A549 (cell line): ENCODE measurements around the gene LNPEP. TPM values are rescaled to one million over a fixed set of nuclear protein-coding genes. Genes with fewer than 3 reads are reported as not detected.

Experiments
- ATAC-seq, 2 experiments: fragments of 200-7000 bp in 1 of 2; fragments of >200 bp in 1 of 2; cut with Nextera tagmentation in 1 of 2; cut with Tn5 transposase in 1 of 2; 3 replicates each; pipeline versions ENCODE4 v1.8.0 to v1.9.1; 2018 to 2020; ENCODE audit warnings: mild to moderate bottlenecking in 1 of 2, moderate library complexity in 1 of 2
- CTCF ChIA-PET: fragments of 300-600 bp; sonication (Branson Sonifier 250); formaldehyde crosslinking; extraction: SDS; loops from one replicate; lab custom pipeline; 2021; ENCODE audit warnings: antibody characterized with exemption, inconsistent platforms; lab: Yijun Ruan, JAX
- POLR2A ChIA-PET: fragments of 350-600 bp; formaldehyde crosslinking; extraction: SDS; loops from one replicate; lab custom pipeline; 2021; ENCODE audit warnings: antibody characterized with exemption, inconsistent platforms; lab: Yijun Ruan, JAX
- DNase-seq, 2 experiments: peaks; one replicate each; pipeline versions ENCODE4 v3.0.0 to v3.0.0-alpha.2; 2011 to 2016; ENCODE audit warnings: low read depth in 1 of 2, low spot score in 1 of 2
- FAIRE-seq: peaks from 2 replicates; lab custom pipeline; 2011; peaks lifted over from hg19 to GRCh38; lab: Jason Lieb, UNC
- H3K27ac ChIP-seq, 2 experiments: fragments of >200 bp; sonication (Bioruptor Twin); formaldehyde crosslinking; 3 replicates each; pipeline ENCODE4 v1.5.1; 2016 to 2017
- H3K4me1 ChIP-seq: fragments of >200 bp; sonication (Bioruptor Twin); formaldehyde crosslinking; 3 replicates; pipeline ENCODE4 v1.6.1; 2016
- H3K4me2 ChIP-seq: fragments of >200 bp; sonication (Bioruptor Twin); formaldehyde crosslinking; 3 replicates; pipeline ENCODE4 v1.6.1; 2016
- H3K4me3 ChIP-seq: fragments of >200 bp; sonication (Bioruptor Twin); formaldehyde crosslinking; 3 replicates; pipeline ENCODE4 v1.5.1; 2016
- H3K9me3 ChIP-seq: fragments of >200 bp; sonication (Bioruptor Twin); formaldehyde crosslinking; 3 replicates; pipeline ENCODE4 v1.6.1; 2016
- CBX2 ChIP-seq: fragments of 200-600 bp; sonication (generic); IDR thresholded peaks from 2 replicates; pipeline ENCODE4 v1.6.1; 2016; ENCODE audit warnings: low read depth, mild to moderate bottlenecking, borderline replicate concordance
- CBX8 ChIP-seq: fragments of 200-600 bp; sonication (generic); IDR thresholded peaks from 2 replicates; pipeline ENCODE4 v1.6.1; 2016
- CEBPB ChIP-seq, 2 experiments: fragments of >200 bp in 1 of 2; sonication (Bioruptor Twin) in 1 of 2; formaldehyde crosslinking in 1 of 2; IDR thresholded peaks; 2 replicates each; pipeline ENCODE4 v1.6.1; 2012 to 2016
- FOSB ChIP-seq: fragments of 250-450 bp; sonication (Bioruptor Pico); IDR thresholded peaks from 2 replicates; pipeline ENCODE4 v1.5.0; 2020; ENCODE audit warnings: mild to moderate bottlenecking, moderate library complexity
- FOXS1 ChIP-seq: fragments of 250-450 bp; sonication (Bioruptor Pico); IDR thresholded peaks from 2 replicates; pipeline ENCODE4 v1.5.0; 2020; ENCODE audit warnings: mild to moderate bottlenecking, moderate library complexity
- HDAC2 ChIP-seq: fragments of 200-600 bp; sonication (generic); IDR thresholded peaks from 2 replicates; pipeline ENCODE4 v1.6.1; 2016
- HEYL ChIP-seq: fragments of 250-450 bp; sonication (Bioruptor Pico); IDR thresholded peaks from 2 replicates; pipeline ENCODE4 v1.8.0; 2021; ENCODE audit warnings: mild to moderate bottlenecking, moderate library complexity
- KDM1A ChIP-seq: fragments of 200-600 bp; sonication (generic); IDR thresholded peaks from 2 replicates; pipeline ENCODE4 v1.6.1; 2016; ENCODE audit warnings: low read depth, mild to moderate bottlenecking
- KDM5A ChIP-seq: fragments of 200-600 bp; sonication (generic); IDR thresholded peaks from 2 replicates; pipeline ENCODE4 v1.6.1; 2016; ENCODE audit warnings: antibody characterized with exemption, mild to moderate bottlenecking
- MAFK ChIP-seq: fragments of 450-650 bp; IDR thresholded peaks from 2 replicates; pipeline ENCODE4 v1.6.1; 2014; ENCODE audit not compliant: partially characterized antibody
- MAZ ChIP-seq: fragments of 150-350 bp; IDR thresholded peaks from 2 replicates; pipeline ENCODE4 v1.6.1; 2014; ENCODE audit warnings: antibody characterized with exemption, low read depth, low read length, borderline replicate concordance
- MYC ChIP-seq: IDR thresholded peaks from 2 replicates; pipeline ENCODE4 v1.6.1; 2012; ENCODE audit warnings: mild to moderate bottlenecking, inconsistent platforms, low read length, improper control_type of control experiment, borderline replicate concordance
- NR3C1 ChIP-seq: fragments of >200 bp; sonication (Bioruptor Twin); formaldehyde crosslinking; IDR thresholded peaks from 3 replicates; pipeline ENCODE4 v1.6.1; 2017
- PHF8 ChIP-seq: fragments of 200-600 bp; sonication (generic); IDR thresholded peaks from 2 replicates; pipeline ENCODE4 v1.6.1; 2016; ENCODE audit warnings: low read depth, mild to moderate bottlenecking, antibody characterized with exemption, moderate library complexity, borderline replicate concordance
- POLR2A ChIP-seq: IDR thresholded peaks from 2 replicates; pipeline ENCODE4 v1.6.1; 2012; ENCODE audit warnings: mild to moderate bottlenecking, low read length
- RCOR1 ChIP-seq: fragments of 150-350 bp; IDR thresholded peaks from 2 replicates; pipeline ENCODE4 v1.6.1; 2014; ENCODE audit warnings: antibody characterized with exemption, low read length, low read depth
- RFX5 ChIP-seq: fragments of 450-650 bp; IDR thresholded peaks from 2 replicates; pipeline ENCODE4 v1.7.1; 2014; ENCODE audit warnings: antibody characterized with exemption, mild to moderate bottlenecking, moderate library complexity
- SMC3 ChIP-seq: fragments of >200 bp; sonication (Bioruptor Twin); formaldehyde crosslinking; IDR thresholded peaks from 3 replicates; pipeline ENCODE4 v1.6.1; 2018; ENCODE audit warnings: inconsistent platforms
- TP53 ChIP-seq: fragments of 250-450 bp; sonication (Bioruptor Pico); IDR thresholded peaks from 2 replicates; pipeline ENCODE4 v1.5.0; 2021; ENCODE audit warnings: mild to moderate bottlenecking, moderate library complexity
- ZFP36 ChIP-seq: fragments of 450-650 bp; IDR thresholded peaks from 2 replicates; pipeline ENCODE4 v1.6.1; 2014; ENCODE audit warnings: borderline replicate concordance; ENCODE audit not compliant: partially characterized antibody
- ZNF302 ChIP-seq: fragments of 250-450 bp; sonication (Bioruptor Pico); IDR thresholded peaks from 2 replicates; pipeline ENCODE4 v1.9.0; 2021; ENCODE audit warnings: inconsistent platforms, mild to moderate bottlenecking, moderate library complexity
- WGBS: methylation state at CpG from one replicate; pipeline ENCODE4 v1.1.6; 2017; ENCODE audit errors: missing lambda C conversion rate; 5-methylcytosine and 5-hydroxymethylcytosine counted together
- polyA plus RNA-seq, 4 experiments: library from polyadenylated mRNA; depleted of rRNA in 3 of 4; stranded (reverse); fragments of >200 nt; fragmentation: RNase III in 1 of 4; extraction: RNeasy Plus Mini Kit Qiagen cat#74134 plus additional on column Dnase treatment in 1 of 4; gene quantifications; 2 replicates in 3 of 4; 3 replicates in 1 of 4; pipeline ENCODE4 v1.2.3, GENCODE V29; 2011 to 2017
- TF ChIP-seq, protein P1 (sequence below): fragments of >200 bp; sonication (Bioruptor Twin); formaldehyde crosslinking; IDR thresholded peaks from 3 replicates; pipeline ENCODE4 v1.5.1; 2016
- TF ChIP-seq, protein P2 (sequence below): fragments of 200-600 bp; sonication (generic); IDR thresholded peaks from 2 replicates; pipeline ENCODE4 v1.6.1; 2016; ENCODE audit warnings: antibody characterized with exemption, mild to moderate bottlenecking, moderate library complexity
- TF ChIP-seq, protein P3 (sequence below): IDR thresholded peaks from 2 replicates; pipeline ENCODE4 v1.6.1; 2012

LNPEP gene
- polyA plus RNA-seq, 2 of the 4 experiments (the other 2 are of a cell fraction): 5.9 to 19.7 TPM

DNA sequence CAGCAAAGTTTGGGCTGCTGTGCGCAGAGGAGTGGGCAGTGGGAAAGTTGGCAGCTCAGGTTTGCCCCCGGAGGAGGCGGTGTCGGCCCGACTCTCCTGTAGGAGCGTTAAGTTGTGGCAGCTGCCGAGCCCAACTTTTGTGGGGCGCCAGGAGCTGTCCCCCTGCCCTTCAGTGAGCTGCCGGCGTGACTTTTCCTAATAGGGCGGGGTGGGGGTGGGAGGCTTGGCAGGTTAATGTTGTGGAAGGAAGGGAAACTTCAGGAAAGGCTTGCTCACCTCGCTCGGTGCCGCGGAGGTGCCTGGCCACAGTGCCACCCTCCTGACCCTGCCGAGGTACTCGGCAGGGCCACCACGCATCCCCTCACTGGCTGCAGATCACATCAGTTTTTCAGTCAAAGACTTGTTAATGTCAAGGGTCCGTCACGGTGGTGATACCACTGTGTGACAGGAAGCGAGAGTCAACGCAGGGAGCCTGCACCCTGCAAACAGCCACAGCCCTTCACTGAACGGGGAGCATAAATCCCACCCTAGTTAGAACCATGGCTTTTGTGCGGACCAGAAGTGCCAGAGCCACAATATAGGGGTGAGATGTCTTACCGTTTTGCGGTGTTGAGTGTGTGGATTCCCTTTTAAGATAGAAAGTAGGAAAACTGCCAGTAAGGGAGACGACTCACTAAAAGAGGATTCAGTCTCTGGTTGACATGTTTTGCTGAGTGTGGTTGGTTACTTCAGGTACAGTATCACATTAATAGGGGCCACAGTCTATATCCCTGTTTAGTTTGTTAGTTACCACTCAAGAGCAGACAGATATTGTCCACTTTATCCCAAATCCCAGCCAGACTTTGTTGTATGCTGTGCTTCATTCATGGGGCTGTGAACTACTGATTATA is 796 bp downstream of the LNPEP start:
- CTCF ChIA-PET: interaction anchor here (0.9 to 1.1 kb wide), 3 partner anchors 35 to 70 kb away, joined by 3 to 4 read pairs (median 3); no protein-coding TSS in a partner anchor
- Histone ChIP-seq H3K4me1 (peaks cover 25% of the 10 kb centered on the region), H3K27ac (peak overlapping the region; percentile 97), H3K9me3 (no peaks in the 10 kb centered on the region), H3K4me2 (peak overlapping the region; percentile 96), H3K4me3 (peak overlapping the region; percentile 94)
- ATAC-seq (peak; percentile 35 to 36), FAIRE-seq (no peak), DNase-seq (peak; percentile 21 to 28)
- POLR2A ChIA-PET: interaction anchor here (0.9 to 1.5 kb wide), 8 partner anchors 11 to 274 kb away, joined by 3 to 10 read pairs (median 4); partner anchors contain the start of genes ERAP1, ERAP2 and RIOK2
- 2% methylated on average over 19 of the region's 27 CpGs for WGBS
- TF ChIP-seq MAFK (peak; percentile 42), KDM1A (no peak), POLR2A (no peak), KDM5A (0 out of 2 replicates have a peak, but pooled peaks have one; percentile 3)

DNA sequence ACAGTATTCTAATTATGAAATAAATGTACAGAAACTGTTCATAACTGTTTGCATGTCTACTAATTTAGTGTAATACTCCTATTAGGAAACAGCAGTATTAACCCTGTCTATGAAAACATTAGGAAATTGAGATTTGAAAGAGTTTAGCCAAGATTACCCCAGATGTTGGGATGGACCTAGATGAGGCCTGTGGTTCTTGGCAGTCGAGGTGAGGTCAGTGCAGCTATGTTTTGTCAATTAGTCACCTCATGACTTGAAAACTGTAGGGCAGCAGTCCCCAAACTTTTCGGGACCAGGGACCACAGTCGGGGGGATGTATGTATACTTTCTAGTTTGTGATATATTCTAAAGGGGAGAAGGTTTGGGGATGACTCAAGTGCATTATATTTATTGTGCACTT is 4.7 kb downstream of the LNPEP start:
- Histone ChIP-seq H3K27ac (no peak overlapping the region), H3K4me2 (no peak overlapping the region), H3K9me3 (no peaks in the 10 kb centered on the region), H3K4me1 (peaks cover 15% of the 10 kb centered on the region; the same call in 2 of the 3 replicates), H3K4me3 (no peak overlapping the region)
- POLR2A ChIA-PET: no interaction called here
- no peak for DNase-seq
- FAIRE-seq: no peak
- 74% methylated on average over 3 of the region's 3 CpGs for WGBS
- ATAC-seq: no peak
- CTCF ChIA-PET: no interaction called here
- TF ChIP-seq RFX5: no peak
- TF ChIP-seq, protein P1, sequence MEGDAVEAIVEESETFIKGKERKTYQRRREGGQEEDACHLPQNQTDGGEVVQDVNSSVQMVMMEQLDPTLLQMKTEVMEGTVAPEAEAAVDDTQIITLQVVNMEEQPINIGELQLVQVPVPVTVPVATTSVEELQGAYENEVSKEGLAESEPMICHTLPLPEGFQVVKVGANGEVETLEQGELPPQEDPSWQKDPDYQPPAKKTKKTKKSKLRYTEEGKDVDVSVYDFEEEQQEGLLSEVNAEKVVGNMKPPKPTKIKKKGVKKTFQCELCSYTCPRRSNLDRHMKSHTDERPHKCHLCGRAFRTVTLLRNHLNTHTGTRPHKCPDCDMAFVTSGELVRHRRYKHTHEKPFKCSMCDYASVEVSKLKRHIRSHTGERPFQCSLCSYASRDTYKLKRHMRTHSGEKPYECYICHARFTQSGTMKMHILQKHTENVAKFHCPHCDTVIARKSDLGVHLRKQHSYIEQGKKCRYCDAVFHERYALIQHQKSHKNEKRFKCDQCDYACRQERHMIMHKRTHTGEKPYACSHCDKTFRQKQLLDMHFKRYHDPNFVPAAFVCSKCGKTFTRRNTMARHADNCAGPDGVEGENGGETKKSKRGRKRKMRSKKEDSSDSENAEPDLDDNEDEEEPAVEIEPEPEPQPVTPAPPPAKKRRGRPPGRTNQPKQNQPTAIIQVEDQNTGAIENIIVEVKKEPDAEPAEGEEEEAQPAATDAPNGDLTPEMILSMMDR: no peak
- no peak for TF ChIP-seq CBX8
- TF ChIP-seq CBX2: no peak
- TF ChIP-seq ZNF302: no peak
- TF ChIP-seq MYC: no peak
- no peak for TF ChIP-seq HDAC2
- TF ChIP-seq POLR2A: no peak
- TF ChIP-seq RCOR1: no peak
- TF ChIP-seq MAZ: no peak
- no peak for TF ChIP-seq FOXS1 (CRISPR knock-in tag)
- no peak for TF ChIP-seq CEBPB (IDR thresholded peaks at IDR 0.05)
- TF ChIP-seq NR3C1: no peak
- TF ChIP-seq, protein P2, sequence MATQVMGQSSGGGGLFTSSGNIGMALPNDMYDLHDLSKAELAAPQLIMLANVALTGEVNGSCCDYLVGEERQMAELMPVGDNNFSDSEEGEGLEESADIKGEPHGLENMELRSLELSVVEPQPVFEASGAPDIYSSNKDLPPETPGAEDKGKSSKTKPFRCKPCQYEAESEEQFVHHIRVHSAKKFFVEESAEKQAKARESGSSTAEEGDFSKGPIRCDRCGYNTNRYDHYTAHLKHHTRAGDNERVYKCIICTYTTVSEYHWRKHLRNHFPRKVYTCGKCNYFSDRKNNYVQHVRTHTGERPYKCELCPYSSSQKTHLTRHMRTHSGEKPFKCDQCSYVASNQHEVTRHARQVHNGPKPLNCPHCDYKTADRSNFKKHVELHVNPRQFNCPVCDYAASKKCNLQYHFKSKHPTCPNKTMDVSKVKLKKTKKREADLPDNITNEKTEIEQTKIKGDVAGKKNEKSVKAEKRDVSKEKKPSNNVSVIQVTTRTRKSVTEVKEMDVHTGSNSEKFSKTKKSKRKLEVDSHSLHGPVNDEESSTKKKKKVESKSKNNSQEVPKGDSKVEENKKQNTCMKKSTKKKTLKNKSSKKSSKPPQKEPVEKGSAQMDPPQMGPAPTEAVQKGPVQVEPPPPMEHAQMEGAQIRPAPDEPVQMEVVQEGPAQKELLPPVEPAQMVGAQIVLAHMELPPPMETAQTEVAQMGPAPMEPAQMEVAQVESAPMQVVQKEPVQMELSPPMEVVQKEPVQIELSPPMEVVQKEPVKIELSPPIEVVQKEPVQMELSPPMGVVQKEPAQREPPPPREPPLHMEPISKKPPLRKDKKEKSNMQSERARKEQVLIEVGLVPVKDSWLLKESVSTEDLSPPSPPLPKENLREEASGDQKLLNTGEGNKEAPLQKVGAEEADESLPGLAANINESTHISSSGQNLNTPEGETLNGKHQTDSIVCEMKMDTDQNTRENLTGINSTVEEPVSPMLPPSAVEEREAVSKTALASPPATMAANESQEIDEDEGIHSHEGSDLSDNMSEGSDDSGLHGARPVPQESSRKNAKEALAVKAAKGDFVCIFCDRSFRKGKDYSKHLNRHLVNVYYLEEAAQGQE: no peak
- no peak for TF ChIP-seq FOSB

DNA sequence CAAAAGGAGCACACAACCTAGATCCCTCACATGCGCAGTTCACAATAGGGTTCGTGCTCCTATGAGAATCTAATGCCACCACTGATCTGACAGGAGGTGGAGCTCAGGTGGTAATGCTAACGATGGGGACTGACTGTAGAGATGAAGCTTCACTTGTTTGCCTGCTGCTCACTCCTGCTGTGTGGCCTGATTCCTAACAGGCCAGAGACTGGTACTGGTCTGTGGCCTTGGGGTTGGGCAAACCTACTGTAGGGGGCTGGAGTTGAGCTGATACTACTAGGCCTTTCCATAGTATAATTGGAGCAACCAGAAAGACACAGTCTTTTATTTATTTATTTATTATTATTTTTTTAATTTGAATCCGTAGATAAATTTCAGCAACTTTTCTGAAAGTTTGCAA is 5.3 kb downstream of the LNPEP start:
- no peak overlapping the region for H3K27ac ChIP-seq
- ChIA-PET CTCF (no interaction called here), POLR2A (no interaction called here)
- H3K9me3 ChIP-seq: no peaks in the 10 kb centered on the region
- H3K4me1 ChIP-seq: peaks cover 17% of the 10 kb centered on the region; the same call in 2 of the 3 replicates
- no peak for FAIRE-seq
- ATAC-seq: no peak
- TF ChIP-seq, protein P3, sequence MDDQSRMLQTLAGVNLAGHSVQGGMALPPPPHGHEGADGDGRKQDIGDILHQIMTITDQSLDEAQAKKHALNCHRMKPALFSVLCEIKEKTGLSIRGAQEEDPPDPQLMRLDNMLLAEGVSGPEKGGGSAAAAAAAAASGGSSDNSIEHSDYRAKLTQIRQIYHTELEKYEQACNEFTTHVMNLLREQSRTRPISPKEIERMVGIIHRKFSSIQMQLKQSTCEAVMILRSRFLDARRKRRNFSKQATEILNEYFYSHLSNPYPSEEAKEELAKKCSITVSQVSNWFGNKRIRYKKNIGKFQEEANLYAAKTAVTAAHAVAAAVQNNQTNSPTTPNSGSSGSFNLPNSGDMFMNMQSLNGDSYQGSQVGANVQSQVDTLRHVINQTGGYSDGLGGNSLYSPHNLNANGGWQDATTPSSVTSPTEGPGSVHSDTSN: no peak
- TF ChIP-seq HEYL (CRISPR knock-in tag) (no peak), ZFP36 (no peak), PHF8 (no peak), MAZ (no peak), TP53 (CRISPR knock-in tag) (no peak), SMC3 (no peak), KDM5A (no peak), CBX2 (no peak)
- TF ChIP-seq, protein P1: no peak
- H3K4me2 ChIP-seq: no peak overlapping the region
- H3K4me3 ChIP-seq: no peak overlapping the region
- WGBS: 91% methylated on average over 4 of the region's 4 CpGs
- DNase-seq: no peak
